Measurements from ENCODE around the gene MTMR12.
"Not testable (repeated sequence)": the region's sequence is repeated elsewhere in the genome, so short reads cannot be mapped to it uniquely, and the experiment has no call there.

The MTMR12 gene

DNA sequence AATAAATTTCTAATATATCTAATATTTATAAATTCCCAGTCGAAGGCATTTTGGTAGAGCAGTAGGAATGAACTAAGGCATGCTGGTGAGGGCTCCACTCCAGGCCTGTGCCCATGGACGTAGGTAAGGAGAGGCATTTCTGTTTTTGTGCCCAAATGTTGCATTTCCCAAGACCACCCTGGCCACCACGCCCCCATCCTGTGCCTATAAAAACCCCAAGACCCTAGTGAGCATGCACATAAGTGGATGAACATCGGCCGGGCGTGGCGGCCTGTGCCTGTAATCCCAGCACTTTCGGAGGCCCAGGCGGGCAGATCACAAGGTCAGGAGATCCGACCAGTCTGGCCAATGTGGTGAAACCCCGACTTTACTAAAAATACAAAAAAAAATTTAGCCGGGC lies 10.1 kb upstream of the MTMR12 start:
- DNase-seq = no peak

DNA sequence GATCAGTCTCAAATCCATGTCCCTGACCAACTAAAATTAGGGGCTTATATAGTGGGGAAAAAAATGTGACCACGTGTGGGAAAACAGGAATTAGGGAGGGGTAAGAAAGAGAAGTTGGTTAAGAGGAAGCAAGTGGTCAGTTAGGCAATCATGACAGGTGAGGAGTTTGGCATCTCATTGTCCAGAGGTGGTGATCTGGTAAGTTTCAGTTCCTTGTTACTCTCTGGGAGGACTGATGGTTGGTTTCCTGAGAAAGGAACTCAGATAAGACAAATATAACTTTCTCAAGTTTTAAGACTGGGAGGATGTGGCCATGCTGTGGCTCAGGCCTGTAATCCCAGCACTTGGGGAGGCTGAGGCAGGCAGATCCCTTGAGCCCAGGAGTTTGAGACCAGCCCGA lies 9.0 kb upstream of the MTMR12 start:
- DNase-seq = not testable (repeated sequence)

DNA sequence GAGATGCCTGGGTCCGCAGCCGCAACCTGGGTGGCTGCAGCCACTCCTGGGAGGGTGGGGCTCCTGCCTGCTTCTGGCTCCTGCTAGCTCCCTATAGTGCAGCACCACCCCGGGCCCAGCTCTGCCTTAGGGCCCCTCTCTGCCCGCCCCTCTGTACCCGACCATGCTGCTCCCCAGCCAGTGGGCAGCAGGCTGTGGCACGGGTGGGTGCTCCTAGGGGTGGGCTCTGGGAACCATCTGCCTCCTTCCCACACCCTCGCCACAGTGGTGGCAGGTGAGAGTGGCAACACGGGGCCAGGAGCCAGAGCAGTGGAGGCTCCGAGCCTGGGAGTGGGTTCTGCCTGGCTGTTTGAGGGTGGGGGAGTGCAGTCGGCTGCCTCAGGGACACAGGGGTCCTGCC lies 7.8 kb upstream of the MTMR12 start:
- no peak for DNase-seq

DNA sequence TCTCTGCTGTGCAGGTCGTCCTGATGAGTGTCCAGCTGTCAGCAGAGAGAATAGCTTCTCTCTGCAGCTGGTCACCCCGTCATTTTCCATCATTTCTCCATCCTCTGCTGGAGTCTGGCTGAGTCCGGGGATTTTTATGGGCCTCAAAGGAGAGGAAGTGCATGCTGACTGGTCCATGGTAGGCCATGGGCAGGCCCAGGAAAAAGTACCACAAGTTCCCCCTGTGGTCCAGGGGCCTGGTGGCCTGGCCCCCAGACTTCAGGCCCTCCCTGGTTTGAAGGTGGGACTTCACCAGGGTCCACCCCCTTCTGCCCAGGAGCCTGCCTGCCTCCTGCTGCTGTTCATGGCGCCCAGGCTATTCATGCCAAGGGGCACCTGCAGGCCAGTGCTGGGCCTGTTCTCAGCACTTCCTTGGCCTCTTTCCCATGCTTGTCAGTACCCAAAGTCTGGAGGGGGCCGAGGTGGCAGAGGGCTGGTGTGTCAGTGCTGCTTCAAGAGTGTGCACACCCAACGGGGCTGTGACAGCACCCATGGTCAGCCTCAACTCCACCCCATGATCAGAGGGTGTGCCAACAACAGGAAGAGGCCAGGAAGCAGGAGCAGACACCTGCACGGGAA lies 7.3 kb upstream of the MTMR12 start:
- no peak for DNase-seq

DNA sequence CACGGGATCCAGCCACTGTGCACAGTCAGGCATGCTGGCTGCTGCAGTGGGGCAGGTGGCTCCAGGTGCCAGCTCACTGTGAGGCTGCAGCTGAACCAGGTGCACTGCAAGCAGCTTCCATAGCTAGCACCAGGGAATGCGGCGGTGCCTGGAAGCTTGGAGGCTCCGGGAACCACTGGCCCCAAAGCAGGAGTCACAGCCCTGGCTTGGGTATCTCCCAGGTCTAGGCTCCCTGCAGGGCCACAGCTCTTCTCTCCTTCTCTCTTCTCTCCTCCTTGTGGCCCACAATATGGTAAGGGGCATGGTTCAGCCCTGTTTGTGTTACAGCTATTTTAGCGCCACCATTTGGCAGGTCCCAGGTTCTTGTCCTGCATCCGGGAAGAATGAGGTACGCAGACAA lies 6.7 kb upstream of the MTMR12 start:
- DNase-seq = no peak

DNA sequence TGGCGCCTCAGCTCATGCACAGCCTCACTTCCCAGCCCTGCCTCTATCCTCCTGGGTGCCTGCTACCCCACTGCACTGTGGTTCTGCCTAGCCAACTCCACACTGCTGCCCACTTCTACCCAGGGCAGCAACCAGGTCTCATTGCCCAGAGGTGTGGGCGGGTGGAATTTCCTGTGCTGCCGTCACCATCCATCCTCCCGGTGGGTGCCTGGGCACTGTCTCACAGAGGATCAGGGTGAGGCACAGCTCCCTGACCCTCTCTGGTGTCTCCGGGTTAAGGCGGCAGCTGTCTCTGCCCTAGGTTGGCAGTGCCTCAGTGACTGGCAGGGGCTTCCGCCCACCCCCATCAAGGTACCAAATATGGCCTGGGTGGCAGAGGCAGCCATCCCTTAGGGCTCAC lies 4.3 kb upstream of the MTMR12 start:
- no peak for DNase-seq

DNA sequence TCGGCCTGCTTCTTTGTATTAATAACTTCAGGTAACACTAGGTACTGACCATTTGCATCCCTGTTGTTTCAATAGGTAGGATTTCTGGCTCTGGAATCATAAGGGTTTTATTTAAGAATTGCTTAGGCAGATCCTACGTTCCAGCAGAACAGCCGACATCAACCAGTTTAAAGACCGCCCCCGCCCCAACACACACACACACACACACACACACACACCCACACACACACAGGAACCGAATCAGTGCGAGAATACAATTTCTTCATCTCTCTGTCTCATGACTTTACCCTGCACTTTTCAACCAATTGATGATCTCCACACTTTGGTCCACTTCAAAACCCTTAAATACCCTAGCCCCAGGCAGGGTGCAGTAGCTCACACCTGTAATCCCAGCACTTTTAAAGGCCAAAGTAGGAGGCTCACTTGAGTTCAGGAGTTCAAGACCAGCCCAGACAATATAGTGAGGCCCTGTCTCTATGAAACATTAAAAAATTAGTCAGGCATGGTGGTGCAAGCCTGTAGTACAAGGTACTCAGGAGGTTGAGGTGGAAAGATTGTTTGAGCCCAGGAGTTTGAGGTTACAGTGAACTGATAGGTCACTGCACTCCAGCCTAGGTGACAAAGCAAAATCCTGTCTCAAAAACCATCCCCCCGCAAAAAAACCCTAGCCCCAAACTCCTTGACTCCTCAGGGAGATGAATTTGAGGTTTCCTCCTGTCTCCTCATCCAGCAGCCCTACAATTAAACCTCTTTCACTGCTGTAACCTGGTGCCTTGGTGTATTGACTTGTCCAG lies 2.7 kb upstream of the MTMR12 start:
- no peak for DNase-seq

DNA sequence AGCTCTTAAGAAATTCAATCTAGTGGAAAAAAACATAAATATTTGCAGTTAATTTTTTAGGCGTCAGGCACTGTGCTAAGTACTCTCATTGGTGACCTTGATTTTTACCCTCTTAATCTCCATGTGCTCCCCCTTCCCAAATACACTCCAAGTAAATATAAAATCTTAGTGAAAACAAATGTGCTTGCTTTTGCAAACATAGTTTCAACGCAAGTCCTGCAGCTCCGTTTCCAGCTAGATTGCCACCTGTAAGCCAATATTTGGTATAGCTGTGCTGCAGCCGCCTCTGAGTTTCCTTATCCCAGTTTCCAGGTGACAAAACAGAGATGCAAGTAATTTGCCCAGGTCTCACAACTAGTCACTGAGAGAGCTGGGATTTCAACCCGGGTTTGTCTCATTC lies 1.9 kb upstream of the MTMR12 start:
- DNase-seq = no peak

DNA sequence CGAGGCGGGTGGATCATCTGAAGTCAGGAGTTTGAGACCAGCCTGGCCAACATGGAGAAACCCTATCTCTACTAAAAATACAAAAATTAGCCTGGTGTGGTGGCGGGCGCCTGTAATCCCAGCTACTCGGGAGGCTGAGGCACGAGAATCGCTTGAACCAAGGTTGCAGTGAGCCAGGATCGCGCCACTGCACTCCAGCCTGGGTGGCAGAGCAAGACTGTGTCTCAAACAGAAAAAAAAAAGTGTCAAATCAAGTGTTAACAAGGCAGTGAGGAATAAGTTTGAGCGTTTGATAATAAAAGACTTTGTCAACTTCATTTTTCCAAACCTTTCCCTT lies 1.4 kb upstream of the MTMR12 start:
- DNase-seq = not testable (repeated sequence)

DNA sequence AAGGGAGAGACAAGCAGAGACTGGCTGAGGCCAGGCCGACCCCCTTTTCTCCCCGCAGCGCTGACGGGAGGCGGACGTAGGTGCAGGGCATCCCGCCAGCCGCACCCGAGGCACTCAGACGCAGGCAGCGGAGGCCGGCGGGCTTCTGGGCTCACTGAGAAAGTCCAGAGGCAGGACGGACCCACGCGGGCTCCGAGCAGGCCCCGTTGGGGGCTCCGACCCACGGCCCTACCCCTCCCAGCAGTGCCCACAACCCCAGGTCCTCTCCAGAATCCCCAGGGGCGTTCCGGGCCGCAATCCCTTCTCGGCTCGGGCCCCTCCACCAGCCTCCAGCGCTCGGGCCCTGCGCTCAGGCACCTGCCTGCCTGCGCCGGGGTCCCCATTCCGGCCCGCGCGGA lies 543 bp downstream of the MTMR12 start:
- DNase-seq = peak; percentile 52

DNA sequence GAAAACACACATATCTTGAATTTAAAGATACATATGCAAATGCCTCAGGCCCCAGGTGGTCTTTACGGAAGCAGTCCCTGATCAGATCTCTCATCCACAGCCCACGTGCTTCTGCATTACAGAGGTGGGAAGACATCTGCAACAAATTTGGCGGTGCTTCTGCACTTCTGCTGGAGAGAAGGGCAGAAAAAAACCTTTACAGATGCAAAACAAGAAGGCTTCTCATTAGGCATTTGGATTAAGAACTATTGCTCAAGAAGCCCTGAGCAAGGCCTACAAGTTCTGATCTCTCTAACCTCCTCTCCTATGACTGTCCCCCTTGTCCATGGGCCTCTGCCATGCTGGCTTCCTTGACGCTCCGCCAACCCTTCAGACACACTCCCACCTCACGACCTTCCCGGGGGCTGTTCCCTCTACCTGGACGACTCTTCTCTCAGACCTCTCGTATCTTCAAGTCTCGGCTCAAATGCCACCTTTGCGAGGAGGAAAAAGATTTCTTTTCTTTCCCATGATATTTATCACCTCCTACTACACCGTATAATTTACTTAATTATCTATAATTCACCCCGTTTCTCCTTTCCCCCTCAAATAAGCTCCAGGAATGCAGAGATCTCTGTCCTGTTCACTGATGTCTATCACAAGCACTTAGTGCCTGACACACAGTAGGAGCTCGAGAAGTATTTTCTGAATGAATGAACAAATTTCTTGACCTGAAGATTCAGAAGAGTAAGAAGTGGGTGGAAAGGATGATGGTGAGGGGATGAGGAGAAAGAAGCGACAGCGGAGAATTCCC lies 1.1 kb downstream of the MTMR12 start:
- DNase-seq = no peak

DNA sequence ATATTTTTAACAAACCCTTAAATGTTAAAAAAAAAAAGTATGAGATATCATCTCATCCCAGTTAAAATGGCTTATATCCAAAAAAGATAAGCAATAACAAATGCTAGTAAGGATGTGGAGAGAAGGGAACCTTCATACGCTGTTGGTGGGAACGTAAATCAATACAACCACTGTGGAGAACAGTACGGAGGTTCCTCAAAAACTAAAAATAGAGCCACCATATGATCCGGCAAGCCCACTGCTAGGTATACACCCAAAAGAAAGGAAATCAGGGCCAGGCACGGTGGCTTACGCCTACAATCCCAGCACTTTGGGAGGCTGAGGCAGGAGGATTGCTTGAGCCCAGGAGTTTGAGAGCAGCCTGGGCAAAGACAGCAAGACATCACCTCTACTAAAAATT lies 3.0 kb downstream of the MTMR12 start:
- DNase-seq = no peak

DNA sequence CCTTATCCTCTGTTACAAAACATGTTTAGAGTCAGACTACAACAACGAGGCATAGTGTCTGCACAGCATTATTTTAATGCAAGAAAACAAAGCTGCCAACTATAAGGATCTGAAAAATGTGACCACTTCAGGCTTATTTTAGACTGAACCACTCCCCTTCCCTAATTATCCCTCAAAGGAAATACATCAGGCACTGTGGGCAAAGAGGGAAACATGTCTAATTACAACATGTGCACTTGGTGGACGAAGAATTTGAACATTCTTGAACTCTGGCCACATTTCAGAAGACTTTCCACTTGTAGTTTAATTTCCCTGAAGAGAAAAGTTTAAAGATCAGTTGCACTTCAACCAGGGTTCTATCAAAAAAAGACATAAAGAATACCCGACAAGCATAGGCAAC lies 3.8 kb downstream of the MTMR12 start:
- no peak for DNase-seq

DNA sequence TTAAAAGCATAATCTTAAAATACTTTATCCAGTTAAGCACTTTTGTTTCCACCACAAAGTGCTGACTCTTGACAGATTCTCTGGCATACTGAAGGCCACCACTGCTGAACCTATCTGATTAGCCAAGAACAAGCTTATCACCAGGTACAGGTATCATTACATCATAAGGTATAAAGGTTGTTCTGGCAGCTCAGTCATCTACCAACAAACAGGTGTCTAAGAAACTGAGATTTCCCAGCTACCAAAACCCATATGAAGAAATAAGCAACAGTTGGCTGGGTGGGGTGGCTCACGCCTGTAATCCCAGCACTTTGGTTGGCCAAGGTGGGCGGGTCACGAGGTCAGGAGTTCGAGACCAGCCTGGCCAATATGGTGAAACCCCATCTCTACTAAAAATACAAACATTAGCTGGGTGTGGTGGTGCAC lies 5.0 kb downstream of the MTMR12 start:
- no peak for DNase-seq

DNA sequence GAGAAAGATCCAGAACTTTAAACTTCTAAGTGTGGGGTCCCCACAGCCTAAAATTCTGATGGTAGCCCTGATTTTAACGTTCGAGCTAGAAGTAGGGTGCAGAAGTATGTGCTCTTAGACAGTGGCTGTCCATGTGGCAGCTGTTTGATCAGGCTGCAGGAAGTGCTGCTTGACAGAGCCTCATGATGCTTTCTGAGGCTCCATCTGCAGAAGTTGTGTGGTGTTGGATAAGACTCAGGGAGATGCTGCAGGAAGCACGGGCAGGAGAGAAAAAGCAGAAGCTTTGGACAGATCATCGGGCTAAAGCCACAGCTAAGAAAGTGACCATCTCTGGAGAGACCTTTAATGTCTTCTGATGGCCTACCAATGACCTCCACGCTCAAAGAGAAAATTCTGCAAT lies 8.1 kb downstream of the MTMR12 start:
- no peak for DNase-seq

DNA sequence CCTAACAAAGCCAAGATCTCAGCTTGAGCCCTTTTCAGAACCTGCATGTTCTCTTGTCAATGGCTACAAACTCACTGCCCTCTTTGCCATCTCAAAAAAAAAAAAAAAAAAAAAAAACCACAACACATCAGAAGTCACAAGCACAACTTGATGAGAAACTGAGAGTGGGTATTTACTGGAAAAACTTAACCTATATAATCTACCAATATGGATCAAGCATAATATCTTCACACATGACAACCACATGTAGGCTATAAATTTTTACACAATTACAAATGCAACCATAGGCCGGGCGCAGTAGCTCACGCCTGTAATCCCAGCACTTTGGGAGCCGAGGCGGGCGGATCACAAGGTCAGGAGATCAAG lies 9.0 kb downstream of the MTMR12 start:
- no peak for DNase-seq

DNA sequence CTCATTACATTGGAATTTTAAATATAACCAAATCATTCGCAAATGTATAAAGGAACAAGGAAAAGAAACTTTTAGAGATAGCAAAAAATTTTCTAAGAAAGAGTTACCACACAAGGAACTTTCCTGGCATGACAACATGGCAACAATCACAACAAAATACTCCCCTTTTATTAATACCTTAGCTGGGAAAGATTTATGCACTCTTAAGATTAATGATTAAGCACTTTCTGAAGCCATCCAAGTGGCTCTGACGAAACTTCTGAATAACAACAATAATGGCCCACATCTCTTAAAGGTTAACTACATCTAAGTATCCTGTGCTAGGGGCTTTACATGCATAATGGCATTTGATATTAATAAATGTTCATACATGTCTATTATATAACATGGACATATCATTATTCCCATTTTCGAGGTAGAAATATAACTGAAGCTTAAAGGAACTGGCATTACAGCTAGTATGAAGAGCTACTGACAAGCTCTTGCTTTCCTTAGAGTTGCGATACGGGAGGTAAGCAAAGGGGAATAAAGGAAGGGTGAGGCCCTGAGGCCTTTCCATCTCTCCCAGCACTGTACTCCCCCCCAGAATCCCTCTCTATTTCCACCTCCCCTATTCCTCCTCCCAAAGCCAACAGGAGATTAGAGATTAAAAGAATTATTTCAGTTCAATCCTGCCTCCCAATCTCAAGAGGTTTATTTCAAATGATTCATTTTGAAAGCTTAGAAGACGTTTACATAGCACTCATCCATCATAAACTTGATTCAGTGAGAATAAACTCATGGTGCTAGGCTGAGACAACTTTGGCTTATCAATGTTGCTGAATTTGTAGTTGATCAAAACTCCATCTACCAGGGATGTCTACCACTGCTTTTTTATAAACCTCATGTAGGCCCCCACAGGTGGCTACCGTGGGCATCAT lies 9.6 kb downstream of the MTMR12 start:
- no peak for DNase-seq

DNA sequence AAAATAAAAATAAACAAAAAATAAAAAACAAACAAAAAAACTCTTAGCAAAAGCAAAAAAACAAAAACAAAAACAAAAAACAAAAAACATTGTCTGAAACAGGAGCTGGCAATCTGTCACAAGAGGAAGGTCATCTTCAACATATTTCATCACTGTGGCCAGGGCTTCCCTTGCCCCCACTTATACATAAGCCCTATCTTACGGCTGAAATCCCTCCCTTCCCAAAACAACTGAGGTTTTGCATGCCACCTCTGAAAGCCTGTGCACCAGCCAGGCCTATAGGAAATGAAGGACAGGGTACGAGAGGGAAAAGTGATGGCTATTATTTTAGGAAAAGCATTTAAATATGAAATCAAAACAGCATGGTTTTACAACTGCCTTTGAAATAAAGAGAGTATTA lies 10.8 kb downstream of the MTMR12 start:
- no peak for DNase-seq

DNA sequence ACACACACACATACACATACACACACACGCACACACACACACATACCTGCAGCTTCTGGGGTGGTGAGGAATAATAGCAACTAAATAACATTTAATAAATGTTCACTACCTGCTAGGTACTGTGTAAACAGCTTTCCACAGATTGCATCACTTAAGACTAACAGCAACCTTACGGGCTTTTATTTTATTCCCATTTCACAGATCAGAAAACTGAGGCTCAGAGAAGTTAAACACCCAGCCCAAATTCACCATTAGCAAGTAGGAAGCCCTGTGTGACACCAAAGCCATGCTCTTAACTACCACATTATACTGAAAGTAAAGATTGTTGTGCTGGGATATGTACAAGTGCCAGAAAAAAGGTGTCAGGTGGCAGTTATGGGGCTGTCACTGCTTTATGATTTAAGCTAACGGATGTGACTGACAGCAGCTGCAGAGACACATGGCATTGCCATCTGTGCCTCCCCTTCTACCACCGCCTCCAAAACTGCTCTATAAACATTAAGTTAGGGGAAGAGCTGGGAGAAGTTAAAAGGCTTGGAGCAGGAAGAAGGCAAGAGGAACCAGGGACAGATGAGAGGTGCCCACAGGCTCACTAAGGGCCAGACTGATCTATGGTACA lies 13.6 kb downstream of the MTMR12 start:
- DNase-seq = no peak

DNA sequence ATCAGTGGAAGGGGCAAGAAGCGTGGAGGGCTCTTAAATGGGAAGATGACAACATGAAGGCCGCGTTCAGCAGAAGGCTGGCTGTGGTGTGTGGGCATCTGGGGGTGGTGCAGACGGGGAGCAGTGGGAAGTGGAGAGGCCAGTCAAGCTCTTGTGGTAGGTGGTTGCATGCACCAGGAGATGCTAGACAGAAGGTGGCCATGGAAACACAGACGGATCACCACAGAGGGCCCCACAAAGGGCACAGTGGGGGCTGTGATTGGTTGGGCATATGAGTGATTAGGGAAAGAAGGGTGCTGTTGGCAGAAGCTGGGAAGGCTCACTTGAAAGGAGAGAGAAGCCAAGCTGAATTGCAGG lies 14.7 kb downstream of the MTMR12 start:
- DNase-seq = no peak

DNA sequence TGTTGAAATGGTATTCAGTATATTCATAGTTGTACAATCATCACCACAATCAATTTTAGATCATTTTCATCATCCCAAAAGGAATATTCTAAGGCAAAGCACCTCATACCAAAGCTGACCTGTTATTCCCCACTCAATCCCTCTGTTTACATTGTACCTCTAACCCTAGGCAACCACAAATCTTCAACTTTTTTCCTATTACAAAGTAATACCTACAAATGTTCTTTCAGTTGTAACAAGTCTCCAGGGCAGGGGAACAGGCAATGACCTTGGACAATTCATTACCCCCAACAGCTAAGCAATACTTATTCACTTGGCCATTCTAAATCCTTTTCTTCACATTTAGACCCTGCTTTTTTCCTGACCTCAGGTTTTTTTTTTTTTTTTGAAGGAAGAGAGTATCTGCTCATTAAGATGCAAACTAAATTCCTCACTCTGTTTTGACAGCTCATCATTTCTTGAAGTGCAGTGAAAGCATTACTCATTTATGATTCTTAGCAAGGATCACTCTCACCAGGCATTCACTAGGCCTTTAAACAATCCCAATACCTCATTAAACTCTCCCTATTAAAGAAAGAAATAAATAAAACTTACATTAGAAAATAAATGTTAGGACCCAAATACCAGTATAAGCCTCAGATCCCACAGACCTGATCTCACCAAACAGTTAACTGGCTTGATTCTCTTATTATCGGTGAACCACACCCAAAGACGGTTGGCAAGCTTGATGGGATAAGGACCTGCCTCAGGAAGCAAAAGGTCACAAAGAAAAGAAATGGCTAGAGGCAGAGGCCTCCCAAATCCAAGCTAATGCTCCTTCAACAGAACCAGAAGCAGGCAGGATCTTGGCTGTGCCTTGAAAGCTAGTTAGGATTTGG lies 15.3 kb downstream of the MTMR12 start:
- no peak for DNase-seq

Data from NCI-H774 (cell line).